HG03175 (cell line): ENCODE results near the gene SLC4A8.

Experiments
- ATAC-seq: cut with Tn5 transposase; IDR thresholded peaks from one replicate; pipeline ENCODE4 v1.9.1; 2021; ENCODE audit warnings: mild to moderate bottlenecking, moderate library complexity; ENCODE audit not compliant: unreplicated experiment

SLC4A8 gene

GRCh38 chr12:51393676-51394545 is 30.7 kb upstream of the SLC4A8 start:
- ATAC-seq: no peak

GRCh38 chr12:51395283-51396230 is 29.1 kb upstream of the SLC4A8 start:
- ATAC-seq: no peak

DNA sequence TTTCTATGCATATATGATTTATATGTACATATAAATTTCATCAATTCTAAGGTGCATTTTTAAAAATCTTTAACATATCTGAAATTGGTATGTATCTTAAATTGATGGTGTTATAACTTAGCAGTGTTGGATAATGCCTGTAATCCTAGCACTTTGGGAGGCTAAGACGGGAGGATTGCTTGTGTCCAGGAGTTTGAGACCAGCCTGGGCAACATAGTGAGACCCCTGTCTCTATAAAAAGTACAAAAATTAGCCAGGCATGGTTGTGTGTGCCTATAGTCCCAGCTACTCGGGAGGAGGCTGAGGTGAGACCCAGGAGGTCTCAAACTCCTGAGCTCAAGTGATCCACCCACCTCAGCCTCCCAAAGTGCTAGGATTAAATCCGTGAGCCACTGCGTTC is 27.0 kb upstream of the SLC4A8 start:
- no peak for ATAC-seq

DNA sequence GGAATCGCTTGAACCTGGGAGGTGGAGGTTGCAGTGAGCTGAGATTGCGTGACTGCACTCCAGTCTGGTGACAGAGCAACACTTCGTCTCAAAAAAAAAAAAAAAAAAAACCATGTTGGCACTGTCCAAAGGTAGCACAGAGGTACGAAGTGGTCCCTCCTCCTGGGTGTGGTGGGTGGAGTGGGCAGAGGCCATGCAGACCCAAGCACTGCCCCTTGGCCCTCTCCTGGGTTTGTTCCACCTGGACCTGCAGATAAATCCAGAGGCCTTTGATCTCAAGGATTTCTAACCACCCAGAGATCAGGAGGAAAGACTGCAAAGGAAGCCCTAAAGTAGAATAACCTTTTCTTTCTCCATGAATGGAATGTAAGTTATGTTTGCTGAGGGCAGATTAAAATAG is 24.7 kb upstream of the SLC4A8 start:
- ATAC-seq: no peak

DNA sequence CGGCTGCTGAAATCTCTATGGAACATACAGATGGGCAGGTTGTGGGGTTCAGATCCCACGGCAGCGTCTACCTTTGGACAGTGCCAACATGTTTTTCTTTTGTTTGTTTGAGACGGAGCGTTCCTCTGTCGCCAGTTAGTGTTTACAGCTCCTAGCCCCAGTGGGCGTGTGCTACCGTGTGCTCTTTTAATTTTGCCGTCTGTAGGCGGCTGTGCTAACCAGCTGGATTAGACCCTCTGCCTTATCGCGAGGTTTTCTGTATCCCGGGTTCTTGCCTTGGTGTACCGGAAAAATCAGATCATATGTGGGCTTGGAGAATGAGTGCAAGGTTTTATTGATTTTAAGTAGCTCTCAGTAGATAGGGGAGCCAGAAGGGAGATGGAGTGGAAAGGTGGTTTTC is 23.6 kb upstream of the SLC4A8 start:
- ATAC-seq: no peak

GRCh38 chr12:51401486-51401885 is 23.1 kb upstream of the SLC4A8 start:
- no peak for ATAC-seq

DNA sequence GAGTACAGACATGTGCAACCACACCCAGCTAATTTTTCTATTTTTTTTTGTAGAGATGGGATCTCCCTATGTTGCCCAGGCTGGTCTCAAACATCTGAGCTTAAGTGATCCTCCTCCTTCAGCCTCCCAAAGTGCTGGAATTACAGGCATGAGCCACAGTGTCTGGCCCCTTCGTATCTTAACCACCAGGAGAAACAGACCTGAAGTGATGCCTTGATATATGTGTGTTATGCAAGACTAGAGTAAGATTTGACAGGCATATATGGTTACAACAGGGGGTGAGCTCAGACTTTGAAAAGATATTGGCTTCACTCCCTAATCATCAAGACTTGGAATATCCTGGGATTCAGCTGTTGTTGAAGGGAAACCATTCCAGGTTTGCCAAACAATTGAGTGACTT is 22.7 kb upstream of the SLC4A8 start:
- no peak for ATAC-seq

GRCh38 chr12:51403159-51403558 is 21.5 kb upstream of the SLC4A8 start:
- no peak for ATAC-seq

DNA sequence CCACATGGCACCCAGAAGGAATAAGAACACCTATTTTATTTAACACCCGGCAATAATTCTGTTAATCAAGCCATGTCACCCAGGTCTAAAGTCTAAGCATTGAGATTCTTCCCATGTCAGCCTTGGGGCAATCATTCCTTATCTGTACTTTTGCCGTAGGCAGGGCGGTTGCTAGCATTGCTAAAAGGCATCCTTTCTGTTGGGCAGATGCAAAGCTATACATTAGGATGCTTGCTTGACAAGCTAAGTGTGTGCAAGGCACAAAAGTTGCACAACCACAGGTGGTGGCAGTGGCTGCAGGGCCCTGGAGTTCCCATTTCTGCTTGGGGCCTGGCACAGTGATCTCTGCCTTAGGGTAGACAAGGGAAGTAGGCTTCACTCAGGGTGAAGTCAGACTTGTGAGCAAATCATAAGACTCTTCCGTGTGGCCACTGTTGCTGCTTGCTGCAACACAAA is 20.9 kb upstream of the SLC4A8 start:
- ATAC-seq: no peak

- no peak for ATAC-seq
Observed at GRCh38 chr12:51404627-51405026, 20.0 kb upstream of the SLC4A8 start.

GRCh38 chr12:51405801-51406207 is 18.8 kb upstream of the SLC4A8 start:
- ATAC-seq: no peak

DNA sequence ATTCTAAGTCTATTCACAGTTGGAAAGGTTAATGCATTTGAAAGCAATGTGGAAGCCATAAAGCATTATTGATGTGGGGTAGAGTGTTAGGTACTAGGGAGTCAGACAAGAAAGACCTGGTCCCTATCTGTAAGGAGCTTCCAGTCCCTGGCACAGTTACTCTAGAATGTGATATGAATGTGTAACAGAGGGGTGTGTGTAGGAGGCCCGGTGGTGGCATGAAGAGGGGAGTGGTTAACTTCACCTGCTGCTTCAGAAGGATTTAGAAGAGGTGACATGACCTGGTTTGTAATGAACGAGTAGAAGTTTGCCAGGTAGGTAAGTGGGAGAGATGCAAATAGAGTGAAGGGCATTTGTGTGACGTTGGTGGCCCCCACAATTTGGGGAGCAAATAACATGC is 18.3 kb upstream of the SLC4A8 start:
- ATAC-seq: no peak

DNA sequence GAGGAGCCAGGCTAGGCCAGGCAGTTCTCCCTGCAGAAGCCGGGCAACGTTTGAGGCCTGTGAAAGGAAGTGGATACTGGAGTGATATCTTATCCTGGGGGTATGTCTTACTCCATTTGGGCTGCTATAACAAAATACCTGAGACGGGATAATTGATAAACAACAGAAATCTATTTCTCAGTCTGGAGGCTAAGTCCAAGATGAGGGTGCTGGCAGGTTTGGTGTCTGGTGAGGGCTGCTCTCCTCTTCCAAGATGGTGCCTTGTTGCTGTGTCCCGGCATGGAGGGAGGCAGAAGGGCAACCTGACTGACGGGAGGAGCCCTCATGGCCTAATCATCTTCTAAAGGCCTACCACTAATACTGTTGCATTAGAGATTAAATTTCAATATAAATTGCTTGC is 17.8 kb upstream of the SLC4A8 start:
- no peak for ATAC-seq

GRCh38 chr12:51407604-51408003 is 17.0 kb upstream of the SLC4A8 start:
- no peak for ATAC-seq

- ATAC-seq: no peak
Observed at GRCh38 chr12:51409846-51410245, 14.8 kb upstream of the SLC4A8 start.

- ATAC-seq: no peak
Observed at GRCh38 chr12:51413149-51413548, 11.5 kb upstream of the SLC4A8 start.

DNA sequence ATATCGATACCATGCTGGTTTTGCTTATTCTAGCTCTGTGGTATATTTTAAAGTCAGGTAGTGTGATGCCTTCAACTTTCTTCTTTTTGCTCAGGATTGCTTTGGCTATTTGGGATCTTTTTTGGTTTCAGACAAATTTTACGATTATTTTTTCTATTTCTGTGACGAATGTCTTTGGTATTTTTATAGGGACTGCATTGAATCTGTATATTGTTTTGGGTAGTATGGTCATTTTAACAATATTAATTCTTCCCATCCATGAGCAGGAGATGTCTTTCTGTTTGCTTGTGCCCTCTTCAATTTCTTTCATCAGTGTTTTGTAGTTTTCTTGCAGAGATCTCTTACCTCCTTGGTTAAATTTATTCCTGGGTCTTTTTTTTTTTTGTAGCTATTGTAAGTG is 10.8 kb upstream of the SLC4A8 start:
- no peak for ATAC-seq

DNA sequence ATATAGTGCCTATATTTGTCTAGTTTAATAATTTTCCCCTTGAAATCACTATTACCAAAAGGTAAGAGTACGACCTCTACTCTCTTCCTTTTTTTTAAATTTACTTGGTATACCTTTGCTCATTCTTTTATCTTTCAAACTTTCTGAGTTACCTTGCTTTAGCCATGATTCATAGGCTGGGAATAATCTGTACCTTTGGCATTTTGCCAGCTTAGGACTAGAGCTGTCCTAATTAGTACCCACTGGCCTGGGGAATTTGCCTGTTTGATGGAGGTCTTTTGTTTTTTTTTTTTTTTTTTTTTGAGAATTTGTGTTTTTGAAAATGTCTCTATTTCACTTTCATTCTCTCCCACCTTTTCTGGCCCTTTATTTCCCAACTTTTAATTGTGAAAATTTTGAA is 8.7 kb upstream of the SLC4A8 start:
- ATAC-seq: no peak

- ATAC-seq: no peak
Observed at GRCh38 chr12:51417826-51418225, 6.8 kb upstream of the SLC4A8 start.

GRCh38 chr12:51419425-51420193 is 5.0 kb upstream of the SLC4A8 start:
- ATAC-seq: no peak

- no peak for ATAC-seq
Observed at GRCh38 chr12:51421266-51421884, 3.3 kb upstream of the SLC4A8 start.
